GM23338 (cell line): ENCODE measurements around the gene FMOD. TPM values are rescaled to one million over a fixed set of nuclear protein-coding genes. Genes with fewer than 3 reads are reported as not detected.

ENCODE experiments used
- ATAC-seq: fragments of 200-7000 bp; cut with Tn5 transposase; 3 replicates; pipeline ENCODE4 v1.9.1; 2020
- DNase-seq: peaks from one replicate; pipeline ENCODE4 v3.0.0-alpha.2; 2015; ENCODE audit warnings: low spot score
- H2AFZ ChIP-seq: fragments of 200-600 bp; sonication (generic); 2 replicates; pipeline ENCODE4 v1.8.0; 2016; ENCODE audit warnings: antibody characterized with exemption, mild to moderate bottlenecking, moderate library complexity
- H3F3A ChIP-seq: fragments of 200-600 bp; sonication (generic); replicated peaks from 2 replicates; pipeline ENCODE4 v1.8.0; 2017; ENCODE audit warnings: antibody characterized with exemption, mixed run types, low read depth
- H3K27ac ChIP-seq: fragments of 200-600 bp; sonication (generic); 2 replicates; pipeline ENCODE4 v1.6.1; 2016; ENCODE audit warnings: low read depth
- H3K27me3 ChIP-seq: fragments of 200-600 bp; sonication (generic); 2 replicates; pipeline ENCODE4 v1.8.0; 2016; ENCODE audit warnings: mild to moderate bottlenecking, mixed run types, moderate library complexity; ENCODE audit not compliant: insufficient read depth
- H3K36me3 ChIP-seq: fragments of 200-600 bp; sonication (generic); 2 replicates; pipeline ENCODE4 v1.8.0; 2016; ENCODE audit warnings: mild to moderate bottlenecking; ENCODE audit not compliant: insufficient read depth
- H3K4me1 ChIP-seq: fragments of 200-600 bp; sonication (generic); 2 replicates; pipeline ENCODE4 v1.8.0; 2016; ENCODE audit warnings: mild to moderate bottlenecking, moderate library complexity; ENCODE audit not compliant: insufficient read depth
- H3K4me2 ChIP-seq: fragments of 200-600 bp; sonication (generic); 2 replicates; pipeline ENCODE4 v1.7.1; 2017; ENCODE audit warnings: mixed run types
- H3K4me3 ChIP-seq: fragments of 200-600 bp; sonication (generic); 2 replicates; pipeline ENCODE4 v1.6.1; 2016; ENCODE audit warnings: mixed run types
- H3K79me2 ChIP-seq: fragments of 200-600 bp; sonication (generic); replicated peaks from 2 replicates; pipeline ENCODE4 v1.8.0; 2017; ENCODE audit warnings: mild to moderate bottlenecking; ENCODE audit not compliant: insufficient read depth
- H3K9me2 ChIP-seq: fragments of 200-600 bp; sonication (generic); 2 replicates; pipeline ENCODE4 v1.8.0; 2017; ENCODE audit not compliant: insufficient read depth
- H4K20me1 ChIP-seq: fragments of 200-600 bp; sonication (generic); replicated peaks from 2 replicates; pipeline ENCODE4 v1.8.0; 2017; ENCODE audit warnings: mild to moderate bottlenecking; ENCODE audit not compliant: insufficient read depth
- H3K27ac Mint-ChIP-seq: 2 replicates; pipeline ENCODE4 v1.8.0; 2020; ENCODE audit warnings: inconsistent platforms, mild to moderate bottlenecking, moderate library complexity, mixed read lengths
- H3K27me3 Mint-ChIP-seq: 3 replicates; pipeline ENCODE4 v1.8.0; 2022; ENCODE audit warnings: low read depth, mild to moderate bottlenecking, moderate library complexity, mixed read lengths, inconsistent platforms; ENCODE audit not compliant: insufficient read depth, poor library complexity
- H3K36me3 Mint-ChIP-seq: 3 replicates; pipeline ENCODE4 v1.8.0; 2021; ENCODE audit warnings: low read depth, mild to moderate bottlenecking, inconsistent platforms, moderate library complexity, mixed read lengths
- H3K4me1 Mint-ChIP-seq: 3 replicates; pipeline ENCODE4 v1.8.0; 2020; ENCODE audit warnings: mild to moderate bottlenecking, inconsistent platforms, mixed read lengths
- H3K4me3 Mint-ChIP-seq: 3 replicates; pipeline ENCODE4 v1.8.0; 2021; ENCODE audit warnings: moderate library complexity, mild to moderate bottlenecking, inconsistent platforms, mixed read lengths
- H3K9me3 Mint-ChIP-seq: 3 replicates; pipeline ENCODE4 v1.8.0; 2020; ENCODE audit warnings: moderate library complexity, mild to moderate bottlenecking, inconsistent platforms, mixed read lengths
- ETS1 ChIP-seq: IDR thresholded peaks from 2 replicates; pipeline ENCODE4 v1.6.1; 2016; ENCODE audit warnings: antibody characterized with exemption
- EZH2 ChIP-seq: fragments of 200-600 bp; sonication (generic); IDR thresholded peaks from one replicate; pipeline ENCODE4 v1.8.0; 2017; ENCODE audit warnings: antibody characterized with exemption, mild to moderate bottlenecking, low read depth; ENCODE audit not compliant: unreplicated experiment
- EZH2phosphoT487 ChIP-seq: fragments of 200-600 bp; sonication (generic); IDR thresholded peaks from one replicate; pipeline ENCODE4 v1.8.1; 2018; ENCODE audit warnings: antibody characterized with exemption; ENCODE audit not compliant: unreplicated experiment
- JUNB ChIP-seq: IDR thresholded peaks from one replicate; pipeline ENCODE4 v1.6.1; 2016; ENCODE audit warnings: antibody characterized with exemption; ENCODE audit not compliant: unreplicated experiment
- NANOG ChIP-seq: IDR thresholded peaks from 2 replicates; pipeline ENCODE4 v1.6.1; 2016; ENCODE audit warnings: antibody characterized with exemption, borderline replicate concordance
- STAT1 ChIP-seq: IDR thresholded peaks from one replicate; pipeline ENCODE4 v1.6.1; 2016; ENCODE audit warnings: antibody characterized with exemption; ENCODE audit not compliant: unreplicated experiment
- ZNF462 ChIP-seq: fragments of 250-450 bp; sonication (Bioruptor Pico); IDR thresholded peaks from 2 replicates; pipeline ENCODE4 v1.5.0; 2020; ENCODE audit warnings: mild to moderate bottlenecking, moderate library complexity
- polyA plus RNA-seq: library from polyadenylated mRNA; unstranded; fragments of >200 nt; fragmentation: Nextera tagmentation; extraction: Ambion mirVana; gene quantifications from 2 replicates; pipeline ENCODE4 v1.2.1, GENCODE V29; 2016
- total RNA-seq: library from RNA; depleted of rRNA; stranded (reverse); fragments of >200 nt; shearing (Covaris generic); gene quantifications from 2 replicates; pipeline ENCODE4 v1.2.3, GENCODE V29; 2014

The FMOD gene
- total and polyA plus RNA-seq, 2 experiments from 2014 or later = 0.27 to 1.3 TPM

GRCh38 chr1:203318229-203318517 is 32.7 kb downstream of the FMOD start:
- H3K4me3 ChIP-seq = no peak overlapping the region
- H3K27ac Mint-ChIP-seq = no peak overlapping the region
- H3K4me2 ChIP-seq = no peak overlapping the region
- H3K36me3 Mint-ChIP-seq = no peaks in the 10 kb centered on the region
- ATAC-seq (no peak), DNase-seq (no peak)
- no peak overlapping the region for H3K27ac ChIP-seq
- no peaks in the 10 kb centered on the region for H3K36me3 ChIP-seq
- H3K4me1 Mint-ChIP-seq = peaks cover 22% of the 10 kb centered on the region
- H3K27me3 Mint-ChIP-seq = peaks cover 22% of the 10 kb centered on the region
- H2AFZ ChIP-seq = no peak overlapping the region
- H3F3A ChIP-seq = no peaks in the 10 kb centered on the region
- H3K4me3 Mint-ChIP-seq = no peak overlapping the region
- no peaks in the 10 kb centered on the region for H3K79me2 ChIP-seq
- no peaks in the 10 kb centered on the region for H3K9me2 ChIP-seq
- H4K20me1 ChIP-seq = no peaks in the 10 kb centered on the region
- H3K4me1 ChIP-seq = peaks cover 9% of the 10 kb centered on the region
- TF ChIP-seq JUNB (no peak), ZNF462 (CRISPR knock-in tag) (no peak), NANOG (no peak), ETS1 (no peak), EZH2phosphoT487 (no peak), EZH2 (no peak), STAT1 (no peak)
- H3K27me3 ChIP-seq = peaks cover 75% of the 10 kb centered on the region
- no peaks in the 10 kb centered on the region for H3K9me3 Mint-ChIP-seq
